ENCODE measurements around the gene ELOVL4. TPM values are rescaled to one million over a fixed set of nuclear protein-coding genes. Genes with fewer than 3 reads are reported as not detected.
A peak's percentile ranks its signal among the peaks of the same experiment; 100 is the strongest.

The ELOVL4 gene
- polyA plus RNA-seq, 4 donors, result 1.6 to 1.7 TPM; not detected in 2

- DNase-seq (no peak), FAIRE-seq (no peak)
- Histone ChIP-seq H3K4me3 (ENCODE audit: low read depth in 1 of 3, low read length in 3 of 3) (no peak overlapping the region), H3K36me3 (ENCODE audit: control insufficient read depth in 3 of 3, insufficient read depth in 2 of 3, low read depth in 1 of 3, low read length in 3 of 3) (no peaks in the 10 kb centered on the region), H3K27ac (ENCODE audit: low read depth in 1 of 3, low read length in 2 of 3) (no peak overlapping the region), H3K4me1 (ENCODE audit: control insufficient read depth in 3 of 3, insufficient read depth in 2 of 3, low read depth in 1 of 3, low read length in 2 of 3) (no peaks in the 10 kb centered on the region), H3K9me3 (ENCODE audit: control insufficient read depth in 2 of 2, insufficient read depth in 1 of 2, low read depth in 1 of 2, low read length in 1 of 2) (peaks cover 0 to 8% of the 10 kb centered on the region in 2 donors), H3K27me3 (ENCODE audit: control insufficient read depth in 3 of 3, insufficient read depth in 3 of 3, low read length in 3 of 3) (no peaks in the 10 kb centered on the region)
These were observed 23.8 kb upstream of the ELOVL4 start for GRCh38 chr6:79971193-79971592.

GRCh38 chr6:79969784-79970183 is 22.4 kb upstream of the ELOVL4 start:
- Histone ChIP-seq H3K27me3 (ENCODE audit: control insufficient read depth in 3 of 3, insufficient read depth in 3 of 3, low read length in 3 of 3) (no peaks in the 10 kb centered on the region), H3K4me3 (ENCODE audit: low read depth in 1 of 3, low read length in 3 of 3) (no peak overlapping the region), H3K36me3 (ENCODE audit: control insufficient read depth in 3 of 3, insufficient read depth in 2 of 3, low read depth in 1 of 3, low read length in 3 of 3) (no peaks in the 10 kb centered on the region), H3K27ac (ENCODE audit: low read depth in 1 of 3, low read length in 2 of 3) (no peak overlapping the region), H3K4me1 (ENCODE audit: control insufficient read depth in 3 of 3, insufficient read depth in 2 of 3, low read depth in 1 of 3, low read length in 2 of 3) (no peaks in the 10 kb centered on the region), H3K9me3 (ENCODE audit: control insufficient read depth in 2 of 2, insufficient read depth in 1 of 2, low read depth in 1 of 2, low read length in 1 of 2) (peaks cover 0 to 8% of the 10 kb centered on the region in 2 donors)
- no peak for FAIRE-seq
- WGBS, 3 donors, result 82 to 86% (median 82%) methylated on average over 5 of the region's 5 CpGs
- no peak for DNase-seq

- Histone ChIP-seq H3K27ac (ENCODE audit: low read depth in 1 of 3, low read length in 2 of 3) (no peak overlapping the region), H3K27me3 (ENCODE audit: control insufficient read depth in 3 of 3, insufficient read depth in 3 of 3, low read length in 3 of 3) (no peaks in the 10 kb centered on the region), H3K4me1 (ENCODE audit: control insufficient read depth in 3 of 3, insufficient read depth in 2 of 3, low read depth in 1 of 3, low read length in 2 of 3) (no peaks in the 10 kb centered on the region), H3K9me3 (ENCODE audit: control insufficient read depth in 2 of 2, insufficient read depth in 1 of 2, low read depth in 1 of 2, low read length in 1 of 2) (peaks cover 0 to 8% of the 10 kb centered on the region in 2 donors), H3K4me3 (ENCODE audit: low read depth in 1 of 3, low read length in 3 of 3) (no peak overlapping the region), H3K36me3 (ENCODE audit: control insufficient read depth in 3 of 3, insufficient read depth in 2 of 3, low read depth in 1 of 3, low read length in 3 of 3) (no peaks in the 10 kb centered on the region)
- DNase-seq, result no peak
- FAIRE-seq, result no peak
These were observed 19.8 kb upstream of the ELOVL4 start for GRCh38 chr6:79967178-79967577.

GRCh38 chr6:79964607-79965081 is 17.3 kb upstream of the ELOVL4 start:
- no peak overlapping the region for H3K4me3 ChIP-seq (ENCODE audit: low read depth in 1 of 3, low read length in 3 of 3)
- FAIRE-seq (no peak), DNase-seq (no peak)
- peaks cover 0 to under 1% of the 10 kb centered on the region in 2 donors for H3K9me3 ChIP-seq (ENCODE audit: control insufficient read depth in 2 of 2, insufficient read depth in 1 of 2, low read depth in 1 of 2, low read length in 1 of 2)
- WGBS, 3 donors, result 75 to 88% (median 81%) methylated on average over 3 of the region's 3 CpGs
- no peaks in the 10 kb centered on the region for H3K27me3 ChIP-seq (ENCODE audit: control insufficient read depth in 3 of 3, insufficient read depth in 3 of 3, low read length in 3 of 3)
- no peaks in the 10 kb centered on the region for H3K4me1 ChIP-seq (ENCODE audit: control insufficient read depth in 3 of 3, insufficient read depth in 2 of 3, low read depth in 1 of 3, low read length in 2 of 3)
- no peaks in the 10 kb centered on the region for H3K36me3 ChIP-seq (ENCODE audit: control insufficient read depth in 3 of 3, insufficient read depth in 2 of 3, low read depth in 1 of 3, low read length in 3 of 3)
- no peak overlapping the region for H3K27ac ChIP-seq (ENCODE audit: low read depth in 1 of 3, low read length in 2 of 3)

- Histone ChIP-seq H3K27ac (ENCODE audit: low read depth in 1 of 3, low read length in 2 of 3) (no peak overlapping the region), H3K27me3 (ENCODE audit: control insufficient read depth in 3 of 3, insufficient read depth in 3 of 3, low read length in 3 of 3) (no peaks in the 10 kb centered on the region), H3K4me3 (ENCODE audit: low read depth in 1 of 3, low read length in 3 of 3) (no peak overlapping the region), H3K36me3 (ENCODE audit: control insufficient read depth in 3 of 3, insufficient read depth in 2 of 3, low read depth in 1 of 3, low read length in 3 of 3) (no peaks in the 10 kb centered on the region), H3K9me3 (ENCODE audit: control insufficient read depth in 2 of 2, insufficient read depth in 1 of 2, low read depth in 1 of 2, low read length in 1 of 2) (no peaks in the 10 kb centered on the region), H3K4me1 (ENCODE audit: control insufficient read depth in 3 of 3, insufficient read depth in 2 of 3, low read depth in 1 of 3, low read length in 2 of 3) (no peaks in the 10 kb centered on the region)
- DNase-seq, result no peak
- FAIRE-seq, result no peak
These were observed 7.5 kb upstream of the ELOVL4 start for GRCh38 chr6:79954849-79955248.

- 10 to 13% (median 10%) methylated on average over 6 of the region's 6 CpGs for WGBS, 3 donors
- Histone ChIP-seq H3K4me1 (ENCODE audit: control insufficient read depth in 3 of 3, insufficient read depth in 2 of 3, low read depth in 1 of 3, low read length in 2 of 3) (no peaks in the 10 kb centered on the region), H3K36me3 (ENCODE audit: control insufficient read depth in 3 of 3, insufficient read depth in 2 of 3, low read depth in 1 of 3, low read length in 3 of 3) (no peaks in the 10 kb centered on the region), H3K27me3 (ENCODE audit: control insufficient read depth in 3 of 3, insufficient read depth in 3 of 3, low read length in 3 of 3) (peaks cover 4 to 23% (median 4%) of the 10 kb centered on the region in 3 donors), H3K4me3 (ENCODE audit: low read depth in 1 of 3, low read length in 3 of 3) (no peak overlapping the region), H3K27ac (ENCODE audit: low read depth in 1 of 3, low read length in 2 of 3) (no peak overlapping the region), H3K9me3 (ENCODE audit: control insufficient read depth in 2 of 2, insufficient read depth in 1 of 2, low read depth in 1 of 2, low read length in 1 of 2) (no peaks in the 10 kb centered on the region)
- no peak for FAIRE-seq
- DNase-seq, result peak; percentile 66 to 81
These were observed 1.9 kb upstream of the ELOVL4 start for GRCh38 chr6:79949233-79949632.

GRCh38 chr6:79946272-79947190 is 822 bp downstream of the ELOVL4 start:
- WGBS, 3 donors, result 2 to 5% (median 5%) methylated on average over 38 of the region's 38 CpGs
- Histone ChIP-seq H3K27ac (ENCODE audit: low read depth in 1 of 3, low read length in 2 of 3) (no peak overlapping the region), H3K27me3 (ENCODE audit: control insufficient read depth in 3 of 3, insufficient read depth in 3 of 3, low read length in 3 of 3) (peaks cover 4 to 29% (median 5%) of the 10 kb centered on the region in 3 donors), H3K4me1 (ENCODE audit: control insufficient read depth in 3 of 3, insufficient read depth in 2 of 3, low read depth in 1 of 3, low read length in 2 of 3) (no peaks in the 10 kb centered on the region), H3K4me3 (ENCODE audit: low read depth in 1 of 3, low read length in 3 of 3) (peak overlapping the region in 2 of 3 donors; percentile 42 to 47), H3K9me3 (ENCODE audit: control insufficient read depth in 2 of 2, insufficient read depth in 1 of 2, low read depth in 1 of 2, low read length in 1 of 2) (no peaks in the 10 kb centered on the region), H3K36me3 (ENCODE audit: control insufficient read depth in 3 of 3, insufficient read depth in 2 of 3, low read depth in 1 of 3, low read length in 3 of 3) (no peaks in the 10 kb centered on the region)
- FAIRE-seq (no peak), DNase-seq (peak in 1 of 2 donors; percentile 16)

GRCh38 chr6:79943133-79943532 is 4.2 kb downstream of the ELOVL4 start:
- H3K27me3 ChIP-seq (ENCODE audit: control insufficient read depth in 3 of 3, insufficient read depth in 3 of 3, low read length in 3 of 3), result peaks cover 4 to 28% (median 5%) of the 10 kb centered on the region in 3 donors
- H3K27ac ChIP-seq (ENCODE audit: low read depth in 1 of 3, low read length in 2 of 3), result no peak overlapping the region
- H3K4me1 ChIP-seq (ENCODE audit: control insufficient read depth in 3 of 3, insufficient read depth in 2 of 3, low read depth in 1 of 3, low read length in 2 of 3), result no peaks in the 10 kb centered on the region
- DNase-seq, result no peak
- no peaks in the 10 kb centered on the region for H3K36me3 ChIP-seq (ENCODE audit: control insufficient read depth in 3 of 3, insufficient read depth in 2 of 3, low read depth in 1 of 3, low read length in 3 of 3)
- no peak for FAIRE-seq
- no peaks in the 10 kb centered on the region for H3K9me3 ChIP-seq (ENCODE audit: control insufficient read depth in 2 of 2, insufficient read depth in 1 of 2, low read depth in 1 of 2, low read length in 1 of 2)
- WGBS, 3 donors, result 85 to 93% (median 93%) methylated on average over 1 of the region's 1 CpG
- no peak overlapping the region for H3K4me3 ChIP-seq (ENCODE audit: low read depth in 1 of 3, low read length in 3 of 3)
